Measurements from ENCODE around the gene SOD2. TPM values are rescaled to one million over a fixed set of nuclear protein-coding genes. Genes with fewer than 3 reads are reported as not detected.
A peak's percentile ranks its signal among the peaks of the same experiment; 100 is the strongest.

SOD2 gene
- total RNA-seq, 1 experiment from 2014 or later, result 41.0 TPM

- peak; percentile 94 for DNase-seq
- Histone ChIP-seq H3K9me2 (replicated peaks; ENCODE audit: insufficient read depth, low read length) (no peaks in the 10 kb centered on the region), H3K27ac (ENCODE audit: low read length) (no peak overlapping the region), H3K4me3 (ENCODE audit: low read length) (no peak overlapping the region), H3K9me3 (ENCODE audit: low read length) (no peaks in the 10 kb centered on the region), H4K20me1 (ENCODE audit: insufficient read depth, low read depth, low read length) (no peaks in the 10 kb centered on the region), H3K79me2 (ENCODE audit: low read length) (no peaks in the 10 kb centered on the region), H3K36me3 (ENCODE audit: insufficient read depth, low read length) (no peaks in the 10 kb centered on the region), H3K4me1 (ENCODE audit: low read length) (peaks cover 8% of the 10 kb centered on the region), H3K27me3 (ENCODE audit: low read length) (no peaks in the 10 kb centered on the region), H3K9ac (ENCODE audit: low read length) (no peak overlapping the region), H2AFZ (ENCODE audit: low read length) (no peak overlapping the region), H3K4me2 (ENCODE audit: low read depth, low read length, poor library complexity, severe bottlenecking) (no peak overlapping the region)
These were observed 38.5 kb downstream of the SOD2 start for GRCh38 chr6:159654483-159655098.

GRCh38 chr6:159650314-159650713 lies 42.7 kb downstream of the SOD2 start:
- H3K79me2 ChIP-seq (ENCODE audit: low read length), result no peaks in the 10 kb centered on the region
- H3K27me3 ChIP-seq (ENCODE audit: low read length), result no peaks in the 10 kb centered on the region
- peaks cover 8% of the 10 kb centered on the region for H3K4me1 ChIP-seq (ENCODE audit: low read length)
- H3K36me3 ChIP-seq (ENCODE audit: insufficient read depth, low read length), result no peaks in the 10 kb centered on the region
- H3K27ac ChIP-seq (ENCODE audit: low read length), result no peak overlapping the region
- no peaks in the 10 kb centered on the region for H3K9me3 ChIP-seq (ENCODE audit: low read length)
- no peak overlapping the region for H3K9ac ChIP-seq (ENCODE audit: low read length)
- H3K9me2 ChIP-seq (replicated peaks; ENCODE audit: insufficient read depth, low read length), result no peaks in the 10 kb centered on the region
- H3K4me3 ChIP-seq (ENCODE audit: low read length), result no peak overlapping the region
- no peak overlapping the region for H2AFZ ChIP-seq (ENCODE audit: low read length)
- no peak overlapping the region for H3K4me2 ChIP-seq (ENCODE audit: low read depth, low read length, poor library complexity, severe bottlenecking)
- no peaks in the 10 kb centered on the region for H4K20me1 ChIP-seq (ENCODE audit: insufficient read depth, low read depth, low read length)
- no peak for DNase-seq

- no peaks in the 10 kb centered on the region for H3K36me3 ChIP-seq (ENCODE audit: insufficient read depth, low read length)
- no peaks in the 10 kb centered on the region for H3K9me3 ChIP-seq (ENCODE audit: low read length)
- no peak overlapping the region for H3K27ac ChIP-seq (ENCODE audit: low read length)
- H3K27me3 ChIP-seq (ENCODE audit: low read length), result no peaks in the 10 kb centered on the region
- H3K79me2 ChIP-seq (ENCODE audit: low read length), result no peaks in the 10 kb centered on the region
- H2AFZ ChIP-seq (ENCODE audit: low read length), result no peak overlapping the region
- H3K9me2 ChIP-seq (replicated peaks; ENCODE audit: insufficient read depth, low read length), result no peaks in the 10 kb centered on the region
- no peak overlapping the region for H3K4me2 ChIP-seq (ENCODE audit: low read depth, low read length, poor library complexity, severe bottlenecking)
- H3K9ac ChIP-seq (ENCODE audit: low read length), result no peak overlapping the region
- H4K20me1 ChIP-seq (ENCODE audit: insufficient read depth, low read depth, low read length), result no peaks in the 10 kb centered on the region
- DNase-seq, result no peak
- no peak overlapping the region for H3K4me3 ChIP-seq (ENCODE audit: low read length)
- H3K4me1 ChIP-seq (ENCODE audit: low read length), result peaks cover 11% of the 10 kb centered on the region
These were observed 43.6 kb downstream of the SOD2 start for GRCh38 chr6:159649441-159649840.

- Histone ChIP-seq H3K27me3 (ENCODE audit: low read length) (no peaks in the 10 kb centered on the region), H4K20me1 (ENCODE audit: insufficient read depth, low read depth, low read length) (no peaks in the 10 kb centered on the region), H3K4me2 (ENCODE audit: low read depth, low read length, poor library complexity, severe bottlenecking) (no peak overlapping the region), H3K9ac (ENCODE audit: low read length) (no peak overlapping the region), H3K9me3 (ENCODE audit: low read length) (no peaks in the 10 kb centered on the region), H3K79me2 (ENCODE audit: low read length) (no peaks in the 10 kb centered on the region), H3K36me3 (ENCODE audit: insufficient read depth, low read length) (no peaks in the 10 kb centered on the region), H3K27ac (ENCODE audit: low read length) (no peak overlapping the region), H3K4me1 (ENCODE audit: low read length) (peaks cover 3% of the 10 kb centered on the region), H3K4me3 (ENCODE audit: low read length) (no peak overlapping the region), H2AFZ (ENCODE audit: low read length) (no peak overlapping the region), H3K9me2 (replicated peaks; ENCODE audit: insufficient read depth, low read length) (no peaks in the 10 kb centered on the region)
- no peak for DNase-seq
These were observed 46.3 kb downstream of the SOD2 start for GRCh38 chr6:159646733-159647132.

GRCh38 chr6:159646116-159646515 lies 46.9 kb downstream of the SOD2 start:
- peaks cover 3% of the 10 kb centered on the region for H3K4me1 ChIP-seq (ENCODE audit: low read length)

GRCh38 chr6:159645640-159646039 lies 47.4 kb downstream of the SOD2 start:
- Histone ChIP-seq H3K4me2 (ENCODE audit: low read depth, low read length, poor library complexity, severe bottlenecking) (no peak overlapping the region), H3K9ac (ENCODE audit: low read length) (no peak overlapping the region)

More at GRCh38 chr6:159646116-159646515, 46.9 kb downstream of the SOD2 start:
- no peaks in the 10 kb centered on the region for H3K9me2 ChIP-seq (replicated peaks; ENCODE audit: insufficient read depth, low read length)
- H3K4me3 ChIP-seq (ENCODE audit: low read length), result no peak overlapping the region
- H3K9ac ChIP-seq (ENCODE audit: low read length), result no peak overlapping the region
- no peak for DNase-seq
- no peaks in the 10 kb centered on the region for H3K9me3 ChIP-seq (ENCODE audit: low read length)
- H3K4me2 ChIP-seq (ENCODE audit: low read depth, low read length, poor library complexity, severe bottlenecking), result no peak overlapping the region
- no peaks in the 10 kb centered on the region for H3K36me3 ChIP-seq (ENCODE audit: insufficient read depth, low read length)
- H3K79me2 ChIP-seq (ENCODE audit: low read length), result no peaks in the 10 kb centered on the region
- no peak overlapping the region for H2AFZ ChIP-seq (ENCODE audit: low read length)
- H3K27ac ChIP-seq (ENCODE audit: low read length), result no peak overlapping the region
- no peaks in the 10 kb centered on the region for H4K20me1 ChIP-seq (ENCODE audit: insufficient read depth, low read depth, low read length)
- no peaks in the 10 kb centered on the region for H3K27me3 ChIP-seq (ENCODE audit: low read length)

More at GRCh38 chr6:159645640-159646039, 47.4 kb downstream of the SOD2 start:
- Histone ChIP-seq H3K36me3 (ENCODE audit: insufficient read depth, low read length) (no peaks in the 10 kb centered on the region), H3K9me2 (replicated peaks; ENCODE audit: insufficient read depth, low read length) (no peaks in the 10 kb centered on the region), H3K4me1 (ENCODE audit: low read length) (peaks cover 3% of the 10 kb centered on the region), H3K4me3 (ENCODE audit: low read length) (no peak overlapping the region), H3K9me3 (ENCODE audit: low read length) (no peaks in the 10 kb centered on the region), H3K79me2 (ENCODE audit: low read length) (no peaks in the 10 kb centered on the region), H4K20me1 (ENCODE audit: insufficient read depth, low read depth, low read length) (no peaks in the 10 kb centered on the region), H2AFZ (ENCODE audit: low read length) (no peak overlapping the region), H3K27ac (ENCODE audit: low read length) (no peak overlapping the region), H3K27me3 (ENCODE audit: low read length) (no peaks in the 10 kb centered on the region)
- DNase-seq, result no peak

Small RNAs within 50 kb of the gene (small RNA-seq; reads per million reads assigned to genes)
- gene RNU4ATAC18P, result not detected

Other genes with a start within 250 kb of the SOD2 start
- 86.1 and 87.6 TPM in 2 replicates for gene WTAP, start 34.3 kb upstream of the SOD2 start, total RNA-seq (2014; rRNA removed; shearing (Covaris generic); ENCODE audit: low replicate concordance)
- 72.9 and 79.7 TPM in 2 replicates for gene ACAT2, start 68.8 kb upstream of the SOD2 start, total RNA-seq (2014; rRNA removed; shearing (Covaris generic); ENCODE audit: low replicate concordance)
- gene TCP1, start 96.4 kb upstream of the SOD2 start, total RNA-seq (2014; rRNA removed; shearing (Covaris generic); ENCODE audit: low replicate concordance), result 223 and 247 TPM in 2 replicates
- gene MRPL18, start 97.2 kb upstream of the SOD2 start, total RNA-seq (2014; rRNA removed; shearing (Covaris generic); ENCODE audit: low replicate concordance), result 50.8 and 105 TPM in 2 replicates
- gene PNLDC1, start 107.0 kb upstream of the SOD2 start, total RNA-seq (2014; rRNA removed; shearing (Covaris generic); ENCODE audit: low replicate concordance), result 0.11 TPM in 1 of 2 replicates, not detected in the other
- not detected in 2 replicates for gene MAS1, start 197.7 kb upstream of the SOD2 start, total RNA-seq (2014; rRNA removed; shearing (Covaris generic); ENCODE audit: low replicate concordance)

All from Karpas-422 (cell line).